WTC11 (cell line): ENCODE data around the gene SCNN1B. TPM values are rescaled to one million over a fixed set of nuclear protein-coding genes. Genes with fewer than 3 reads are reported as not detected.

Experiments
- ATAC-seq: fragments of 200-7000 bp; cut with Tn5 transposase; 2 replicates; pipeline ENCODE4 v1.10.0; 2021; ENCODE audit warnings: mild to moderate bottlenecking, moderate library complexity
- CTCF ChIA-PET: fragments of 300-600 bp; sonication (Branson Sonifier 250); formaldehyde crosslinking; loops from one replicate; lab custom pipeline; 2021; ENCODE audit warnings: antibody characterized with exemption; lab: Charles Lee
- POLR2A ChIA-PET: fragments of 350-600 bp; sonication (Branson Sonifier 250); formaldehyde crosslinking; loops from one replicate; lab custom pipeline; 2021; ENCODE audit warnings: antibody characterized with exemption; lab: Charles Lee
- DNase-seq: peaks from one replicate; pipeline ENCODE4 v3.0.0; 2021; ENCODE audit warnings: low spot score
- H3K27ac Mint-ChIP-seq: 2 replicates; pipeline ENCODE4 v1.8.0; 2021; ENCODE audit warnings: mixed read lengths
- H3K27me3 Mint-ChIP-seq: 2 replicates; pipeline ENCODE4 v1.8.0; 2021; ENCODE audit warnings: low read depth, mild to moderate bottlenecking, moderate library complexity, mixed read lengths
- H3K36me3 Mint-ChIP-seq: 2 replicates; pipeline ENCODE4 v1.8.0; 2021; ENCODE audit warnings: mixed read lengths
- H3K4me1 Mint-ChIP-seq: 2 replicates; pipeline ENCODE4 v1.8.0; 2022; ENCODE audit warnings: mixed read lengths
- H3K4me3 Mint-ChIP-seq: 2 replicates; pipeline ENCODE4 v1.8.0; 2021; ENCODE audit warnings: mild to moderate bottlenecking, moderate library complexity, mixed read lengths
- H3K9me3 Mint-ChIP-seq: 2 replicates; pipeline ENCODE4 v1.8.0; 2021; ENCODE audit warnings: mixed read lengths
- ATF2 ChIP-seq: sonication (generic); formaldehyde crosslinking; IDR thresholded peaks from 2 replicates; pipeline ENCODE4 v1.8.1; 2022; ENCODE audit warnings: low read depth, missing genetic modification reagents, borderline replicate concordance
- ATF3 ChIP-seq: sonication (generic); formaldehyde crosslinking; conservative IDR thresholded peaks from 2 replicates; pipeline ENCODE4 v1.8.1; 2022; ENCODE audit warnings: mild to moderate bottlenecking, missing genetic modification reagents
- CBFB ChIP-seq: sonication (generic); formaldehyde crosslinking; IDR thresholded peaks from 2 replicates; pipeline ENCODE4 v1.8.1; 2022; ENCODE audit warnings: mild to moderate bottlenecking, low read depth, missing genetic modification reagents
- CREM ChIP-seq: sonication (generic); formaldehyde crosslinking; IDR thresholded peaks from 2 replicates; pipeline ENCODE4 v1.8.1; 2022; ENCODE audit warnings: mild to moderate bottlenecking, missing genetic modification reagents, moderate library complexity
- E2F1 ChIP-seq: sonication (generic); formaldehyde crosslinking; IDR thresholded peaks from 2 replicates; pipeline ENCODE4 v1.8.0; 2022; ENCODE audit warnings: mild to moderate bottlenecking, missing genetic modification reagents
- E2F5 ChIP-seq: sonication (generic); formaldehyde crosslinking; IDR thresholded peaks from 2 replicates; pipeline ENCODE4 v1.8.1; 2022; ENCODE audit warnings: mild to moderate bottlenecking, moderate library complexity, missing genetic modification reagents
- ERG ChIP-seq: fragments of 250-450 bp; sonication (Bioruptor Pico); IDR thresholded peaks from 2 replicates; pipeline ENCODE4 v1.8.0; 2021; ENCODE audit warnings: mild to moderate bottlenecking
- ESRRA ChIP-seq: sonication (generic); formaldehyde crosslinking; IDR thresholded peaks from 2 replicates; pipeline ENCODE4 v1.8.1; 2022; ENCODE audit warnings: mild to moderate bottlenecking, missing genetic modification reagents, borderline replicate concordance
- HMGA2 ChIP-seq: fragments of 250-450 bp; sonication (Bioruptor Pico); IDR thresholded peaks from 2 replicates; pipeline ENCODE4 v1.4.0; 2021; ENCODE audit warnings: mild to moderate bottlenecking, moderate library complexity
- HMGXB4 ChIP-seq: sonication (generic); formaldehyde crosslinking; IDR thresholded peaks from 2 replicates; pipeline ENCODE4 v1.8.1; 2023; ENCODE audit warnings: mild to moderate bottlenecking, moderate library complexity, missing genetic modification reagents
- IRF1 ChIP-seq: sonication (generic); formaldehyde crosslinking; IDR thresholded peaks from 2 replicates; pipeline ENCODE4 v1.8.0; 2023; ENCODE audit warnings: missing genetic modification reagents
- NFATC4 ChIP-seq: fragments of 250-450 bp; sonication (Bioruptor Pico); IDR thresholded peaks from 2 replicates; pipeline ENCODE4 v1.9.0; 2021; ENCODE audit warnings: mild to moderate bottlenecking
- NR2C2 ChIP-seq: sonication (generic); formaldehyde crosslinking; IDR thresholded peaks from 2 replicates; pipeline ENCODE4 v1.8.0; 2022; ENCODE audit warnings: mild to moderate bottlenecking, missing genetic modification reagents
- NR3C1 ChIP-seq: sonication (generic); formaldehyde crosslinking; conservative IDR thresholded peaks from 2 replicates; pipeline ENCODE4 v1.8.1; 2023; ENCODE audit warnings: low read depth, mild to moderate bottlenecking, missing genetic modification reagents
- SMAD3 ChIP-seq: sonication (generic); formaldehyde crosslinking; IDR thresholded peaks from 2 replicates; pipeline ENCODE4 v1.8.0; 2022; ENCODE audit warnings: missing genetic modification reagents, mild to moderate bottlenecking, borderline replicate concordance
- TCF7 ChIP-seq: sonication (generic); formaldehyde crosslinking; IDR thresholded peaks from 2 replicates; pipeline ENCODE4 v1.8.0; 2022; ENCODE audit warnings: mild to moderate bottlenecking, low read depth, missing genetic modification reagents, moderate library complexity
- ZBTB21 ChIP-seq: sonication (generic); formaldehyde crosslinking; IDR thresholded peaks from 2 replicates; pipeline ENCODE4 v1.8.1; 2023; ENCODE audit warnings: mild to moderate bottlenecking, missing genetic modification reagents, borderline replicate concordance
- ZNF263 ChIP-seq: sonication (generic); formaldehyde crosslinking; IDR thresholded peaks from 2 replicates; pipeline ENCODE4 v1.8.1; 2022; ENCODE audit warnings: low read depth, mild to moderate bottlenecking, moderate library complexity, missing genetic modification reagents
- ZNF396 ChIP-seq: fragments of 250-450 bp; sonication (Bioruptor Pico); IDR thresholded peaks from 2 replicates; pipeline ENCODE4 v1.8.0; 2021; ENCODE audit warnings: mild to moderate bottlenecking, moderate library complexity, borderline replicate concordance
- ZNF423 ChIP-seq: fragments of 250-450 bp; sonication (Bioruptor Pico); IDR thresholded peaks from 2 replicates; pipeline ENCODE4 v2.1.2; 2022; ENCODE audit warnings: mild to moderate bottlenecking, moderate library complexity
- ZNF512 ChIP-seq: sonication (generic); formaldehyde crosslinking; IDR thresholded peaks from 2 replicates; pipeline ENCODE4 v1.8.1; 2022; ENCODE audit warnings: missing genetic modification reagents, borderline replicate concordance
- total RNA-seq: library from RNA; stranded (reverse); gene quantifications from 3 replicates; pipeline ENCODE4 v1.2.3, GENCODE V29; 2021

The SCNN1B gene
- total RNA-seq, 1 experiment from 2014 or later, result 4.8 TPM

GRCh38 chr16:23367988-23368387 is 65.9 kb downstream of the SCNN1B start (continued):
- no peak for TF ChIP-seq ERG (CRISPR knock-in tag)
- no peak for TF ChIP-seq TCF7 (CRISPR knock-in tag)
- no peak for TF ChIP-seq ZNF263 (CRISPR knock-in tag)
- no peak for TF ChIP-seq ZNF423 (CRISPR knock-in tag)

GRCh38 chr16:23368469-23368868 is 66.4 kb downstream of the SCNN1B start:
- ATAC-seq (no peak), DNase-seq (no peak)
- TF ChIP-seq NR2C2 (CRISPR knock-in tag) (no peak), E2F5 (CRISPR knock-in tag) (no peak), ZNF396 (CRISPR knock-in tag) (no peak), HMGXB4 (CRISPR knock-in tag) (no peak), HMGA2 (CRISPR knock-in tag) (no peak), ZBTB21 (CRISPR knock-in tag) (no peak)
- Mint-ChIP-seq H3K4me3 (no peak overlapping the region), H3K36me3 (no peaks in the 10 kb centered on the region), H3K4me1 (peaks cover 9% of the 10 kb centered on the region), H3K27me3 (no peaks in the 10 kb centered on the region), H3K27ac (no peak overlapping the region), H3K9me3 (no peaks in the 10 kb centered on the region)
- POLR2A ChIA-PET, result no interaction called here
- CTCF ChIA-PET, result interaction anchor here (0.6 to 1.3 kb wide), 2 partner anchors 30 to 67 kb away, joined by 3 to 4 read pairs; no protein-coding TSS in a partner anchor

- ATAC-seq, result no peak
- H3K4me1 Mint-ChIP-seq, result peaks cover 9% of the 10 kb centered on the region
- H3K27ac Mint-ChIP-seq, result no peak overlapping the region
- DNase-seq, result no peak
- POLR2A ChIA-PET, result no interaction called here
- no peaks in the 10 kb centered on the region for H3K9me3 Mint-ChIP-seq
- H3K4me3 Mint-ChIP-seq, result no peak overlapping the region
- H3K27me3 Mint-ChIP-seq, result no peaks in the 10 kb centered on the region
- no peaks in the 10 kb centered on the region for H3K36me3 Mint-ChIP-seq
- CTCF ChIA-PET, result interaction anchor here (2.7 kb wide), 1 partner anchor 66 kb away, joined by 16 read pairs; no protein-coding TSS in a partner anchor
- TF ChIP-seq E2F1 (CRISPR knock-in tag), result no peak
- no peak for TF ChIP-seq CBFB (CRISPR knock-in tag)
- TF ChIP-seq CREM (CRISPR knock-in tag), result no peak
- TF ChIP-seq ZNF263 (CRISPR knock-in tag), result no peak
- TF ChIP-seq ATF2 (CRISPR knock-in tag), result no peak
- no peak for TF ChIP-seq IRF1 (CRISPR knock-in tag)
- no peak for TF ChIP-seq ZNF512
- TF ChIP-seq SMAD3 (CRISPR knock-in tag), result no peak
- no peak for TF ChIP-seq NFATC4 (CRISPR knock-in tag)
- TF ChIP-seq ATF3 (CRISPR knock-in tag), result no peak
- no peak for TF ChIP-seq ESRRA (CRISPR knock-in tag)
- no peak for TF ChIP-seq NR3C1 (CRISPR knock-in tag)
Measured at GRCh38 chr16:23369416-23369815, 67.3 kb downstream of the SCNN1B start.
